ENCODE results near the gene HKDC1. TPM values are rescaled to one million over a fixed set of nuclear protein-coding genes. Genes with fewer than 3 reads are reported as not detected.
A peak's percentile ranks its signal among the peaks of the same experiment; 100 is the strongest.

HKDC1 gene
- total RNA-seq, 2 experiments from 2014 or later: not detected

- peaks cover 51% of the 10 kb centered on the region for H3K79me2 ChIP-seq (ENCODE audit: insufficient read depth, low read depth, low read length)
- H3K27ac ChIP-seq (ENCODE audit: low read depth, low read length, poor library complexity, severe bottlenecking): no peak overlapping the region
- H2AFZ ChIP-seq (ENCODE audit: low read length): no peak overlapping the region
- intact Hi-C loops (cut with micrococcal nuclease; ENCODE audit: unreplicated experiment): no loop called here
- BruUV-seq (replicated peaks): no TSS peak
- CTCF ChIA-PET (ENCODE audit: unreplicated experiment): no interaction called here
- peak overlapping the region; percentile 94 for H3K4me3 ChIP-seq (ENCODE audit: low read depth, low read length, poor library complexity, severe bottlenecking)
- peaks cover 20% of the 10 kb centered on the region for H3K4me1 ChIP-seq (ENCODE audit: insufficient read depth, low read length, poor library complexity, severe bottlenecking)
- DNase-seq (ENCODE audit: low spot score): no peak
- H3K36me3 ChIP-seq (ENCODE audit: insufficient read depth, low read length): peaks cover 38% of the 10 kb centered on the region
- peak overlapping the region; percentile 96 for H3K4me2 ChIP-seq (ENCODE audit: low read length)
- no peak for TF ChIP-seq EZH2phosphoT487 (IDR thresholded peaks at IDR 0.05; ENCODE audit: borderline replicate concordance, low read depth, low read length)
- no peak for TF ChIP-seq CTCF (conservative IDR thresholded peaks at IDR 0.05; ENCODE audit: low read length)
- no peaks in the 10 kb centered on the region for H3K9me3 ChIP-seq (ENCODE audit: low read length)
- no peaks in the 10 kb centered on the region for H3K9me2 ChIP-seq (ENCODE audit: insufficient read depth, low read length)
- POLR2A ChIA-PET: no interaction called here
- peaks cover 7% of the 10 kb centered on the region; the same call in 1 of the 2 replicates for H4K20me1 ChIP-seq (ENCODE audit: insufficient read depth, low read length)
Observed at GRCh38 chr10:69181433-69181832, 38.7 kb upstream of the HKDC1 start.

GRCh38 chr10:69182005-69182404 lies 38.1 kb upstream of the HKDC1 start:
- no TSS peak for BruUV-seq (replicated peaks)
- CTCF ChIA-PET (ENCODE audit: unreplicated experiment): no interaction called here
- H3K9me3 ChIP-seq (ENCODE audit: low read length): no peaks in the 10 kb centered on the region
- H2AFZ ChIP-seq (ENCODE audit: low read length): no peak overlapping the region
- H3K4me3 ChIP-seq (ENCODE audit: low read depth, low read length, poor library complexity, severe bottlenecking): no peak overlapping the region
- no peak overlapping the region for H3K27ac ChIP-seq (ENCODE audit: low read depth, low read length, poor library complexity, severe bottlenecking)
- peaks cover 20% of the 10 kb centered on the region for H3K4me1 ChIP-seq (ENCODE audit: insufficient read depth, low read length, poor library complexity, severe bottlenecking)
- intact Hi-C loops (cut with micrococcal nuclease; ENCODE audit: unreplicated experiment): no loop called here
- peaks cover 44% of the 10 kb centered on the region for H3K36me3 ChIP-seq (ENCODE audit: insufficient read depth, low read length)
- TF ChIP-seq CTCF (conservative IDR thresholded peaks at IDR 0.05; ENCODE audit: low read length) (no peak), EZH2phosphoT487 (IDR thresholded peaks at IDR 0.05; ENCODE audit: borderline replicate concordance, low read depth, low read length) (no peak)
- POLR2A ChIA-PET: no interaction called here
- H3K4me2 ChIP-seq (ENCODE audit: low read length): peak overlapping the region; percentile 3; the same call in 1 of the 2 replicates
- peaks cover 55% of the 10 kb centered on the region for H3K79me2 ChIP-seq (ENCODE audit: insufficient read depth, low read depth, low read length)
- H4K20me1 ChIP-seq (ENCODE audit: insufficient read depth, low read length): peaks cover 7% of the 10 kb centered on the region; the same call in 1 of the 2 replicates
- no peak for DNase-seq (ENCODE audit: low spot score)
- no peaks in the 10 kb centered on the region for H3K9me2 ChIP-seq (ENCODE audit: insufficient read depth, low read length)

DNA sequence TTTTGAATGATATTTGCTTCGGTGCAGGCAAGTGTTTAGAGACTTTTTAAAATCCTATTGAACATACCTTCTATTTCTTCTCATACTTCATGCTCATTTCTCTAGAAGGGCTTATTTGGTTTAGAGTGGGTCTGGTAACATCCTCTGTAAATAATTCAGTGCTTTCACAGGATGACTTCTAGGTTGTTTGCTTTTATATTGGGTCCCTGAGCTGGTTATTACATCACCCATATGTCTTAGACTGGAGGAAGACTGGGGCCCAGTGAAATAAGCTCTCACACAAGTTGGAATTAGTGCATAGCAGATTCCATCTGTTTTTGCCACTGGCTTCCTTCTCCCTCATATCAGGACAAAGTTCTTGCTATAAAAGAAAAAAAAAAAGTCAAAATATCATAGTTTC lies 33.6 kb upstream of the HKDC1 start:
- POLR2A ChIA-PET: interaction anchor here (1.1 to 2.5 kb wide), 2 partner anchors 10 to 26 kb away, joined by 3 to 10 read pairs; no protein-coding TSS in a partner anchor
- peaks cover under 1% of the 10 kb centered on the region; the same call in 1 of the 2 replicates for H4K20me1 ChIP-seq (ENCODE audit: insufficient read depth, low read length)
- no peak for DNase-seq (ENCODE audit: low spot score)
- H3K79me2 ChIP-seq (ENCODE audit: insufficient read depth, low read depth, low read length): peaks cover 40% of the 10 kb centered on the region
- intact Hi-C loops (cut with micrococcal nuclease; ENCODE audit: unreplicated experiment): no loop called here
- BruUV-seq (replicated peaks): no TSS peak
- H3K9me2 ChIP-seq (ENCODE audit: insufficient read depth, low read length): no peaks in the 10 kb centered on the region
- TF ChIP-seq CTCF (conservative IDR thresholded peaks at IDR 0.05; ENCODE audit: low read length): no peak
- no peak for TF ChIP-seq EZH2phosphoT487 (IDR thresholded peaks at IDR 0.05; ENCODE audit: borderline replicate concordance, low read depth, low read length)
- H3K27ac ChIP-seq (ENCODE audit: low read depth, low read length, poor library complexity, severe bottlenecking): no peak overlapping the region
- CTCF ChIA-PET (ENCODE audit: unreplicated experiment): interaction anchor here (0.5 kb wide), 1 partner anchor 591 kb away, joined by 4 read pairs; no protein-coding TSS in a partner anchor
- H3K9me3 ChIP-seq (ENCODE audit: low read length): no peaks in the 10 kb centered on the region
- no peak overlapping the region for H3K4me3 ChIP-seq (ENCODE audit: low read depth, low read length, poor library complexity, severe bottlenecking)
- H3K4me2 ChIP-seq (ENCODE audit: low read length): no peak overlapping the region
- H3K4me1 ChIP-seq (ENCODE audit: insufficient read depth, low read length, poor library complexity, severe bottlenecking): peaks cover 6% of the 10 kb centered on the region
- H3K36me3 ChIP-seq (ENCODE audit: insufficient read depth, low read length): peaks cover 85% of the 10 kb centered on the region
- no peak overlapping the region for H2AFZ ChIP-seq (ENCODE audit: low read length)
